GM23338 (cell line): Measurements from ENCODE around the gene AK3. TPM values are rescaled to one million over a fixed set of nuclear protein-coding genes. Genes with fewer than 3 reads are reported as not detected.

ENCODE experiments used
- ATAC-seq: fragments of 200-7000 bp; cut with Tn5 transposase; 3 replicates; pipeline ENCODE4 v1.9.1; 2020
- DNase-seq: peaks from one replicate; pipeline ENCODE4 v3.0.0-alpha.2; 2015; ENCODE audit warnings: low spot score
- H2AFZ ChIP-seq: fragments of 200-600 bp; sonication (generic); 2 replicates; pipeline ENCODE4 v1.8.0; 2016; ENCODE audit warnings: antibody characterized with exemption, mild to moderate bottlenecking, moderate library complexity
- H3F3A ChIP-seq: fragments of 200-600 bp; sonication (generic); replicated peaks from 2 replicates; pipeline ENCODE4 v1.8.0; 2017; ENCODE audit warnings: antibody characterized with exemption, mixed run types, low read depth
- H3K27ac ChIP-seq: fragments of 200-600 bp; sonication (generic); 2 replicates; pipeline ENCODE4 v1.6.1; 2016; ENCODE audit warnings: low read depth
- H3K27me3 ChIP-seq: fragments of 200-600 bp; sonication (generic); 2 replicates; pipeline ENCODE4 v1.8.0; 2016; ENCODE audit warnings: mild to moderate bottlenecking, mixed run types, moderate library complexity; ENCODE audit not compliant: insufficient read depth
- H3K36me3 ChIP-seq: fragments of 200-600 bp; sonication (generic); 2 replicates; pipeline ENCODE4 v1.8.0; 2016; ENCODE audit warnings: mild to moderate bottlenecking; ENCODE audit not compliant: insufficient read depth
- H3K4me1 ChIP-seq: fragments of 200-600 bp; sonication (generic); 2 replicates; pipeline ENCODE4 v1.8.0; 2016; ENCODE audit warnings: mild to moderate bottlenecking, moderate library complexity; ENCODE audit not compliant: insufficient read depth
- H3K4me2 ChIP-seq: fragments of 200-600 bp; sonication (generic); 2 replicates; pipeline ENCODE4 v1.7.1; 2017; ENCODE audit warnings: mixed run types
- H3K4me3 ChIP-seq: fragments of 200-600 bp; sonication (generic); 2 replicates; pipeline ENCODE4 v1.6.1; 2016; ENCODE audit warnings: mixed run types
- H3K79me2 ChIP-seq: fragments of 200-600 bp; sonication (generic); replicated peaks from 2 replicates; pipeline ENCODE4 v1.8.0; 2017; ENCODE audit warnings: mild to moderate bottlenecking; ENCODE audit not compliant: insufficient read depth
- H3K9me2 ChIP-seq: fragments of 200-600 bp; sonication (generic); 2 replicates; pipeline ENCODE4 v1.8.0; 2017; ENCODE audit not compliant: insufficient read depth
- H4K20me1 ChIP-seq: fragments of 200-600 bp; sonication (generic); replicated peaks from 2 replicates; pipeline ENCODE4 v1.8.0; 2017; ENCODE audit warnings: mild to moderate bottlenecking; ENCODE audit not compliant: insufficient read depth
- H3K27ac Mint-ChIP-seq: 2 replicates; pipeline ENCODE4 v1.8.0; 2020; ENCODE audit warnings: inconsistent platforms, mild to moderate bottlenecking, moderate library complexity, mixed read lengths
- H3K27me3 Mint-ChIP-seq: 3 replicates; pipeline ENCODE4 v1.8.0; 2022; ENCODE audit warnings: low read depth, mild to moderate bottlenecking, moderate library complexity, mixed read lengths, inconsistent platforms; ENCODE audit not compliant: insufficient read depth, poor library complexity
- H3K36me3 Mint-ChIP-seq: 3 replicates; pipeline ENCODE4 v1.8.0; 2021; ENCODE audit warnings: low read depth, mild to moderate bottlenecking, inconsistent platforms, moderate library complexity, mixed read lengths
- H3K4me1 Mint-ChIP-seq: 3 replicates; pipeline ENCODE4 v1.8.0; 2020; ENCODE audit warnings: mild to moderate bottlenecking, inconsistent platforms, mixed read lengths
- H3K4me3 Mint-ChIP-seq: 3 replicates; pipeline ENCODE4 v1.8.0; 2021; ENCODE audit warnings: moderate library complexity, mild to moderate bottlenecking, inconsistent platforms, mixed read lengths
- H3K9me3 Mint-ChIP-seq: 3 replicates; pipeline ENCODE4 v1.8.0; 2020; ENCODE audit warnings: moderate library complexity, mild to moderate bottlenecking, inconsistent platforms, mixed read lengths
- CTCF ChIP-seq, 2 experiments: fragments of 200-600 bp in 1 of 2; sonication (generic) in 1 of 2; conservative IDR thresholded peaks; 2 replicates each; pipeline versions ENCODE4 v1.5.1 to v1.6.1; 2016 to 2017; ENCODE audit warnings: antibody characterized with exemption in 2 of 2, low read depth in 2 of 2, mild to moderate bottlenecking in 2 of 2, moderate library complexity in 1 of 2
- EZH2 ChIP-seq: fragments of 200-600 bp; sonication (generic); IDR thresholded peaks from one replicate; pipeline ENCODE4 v1.8.0; 2017; ENCODE audit warnings: antibody characterized with exemption, mild to moderate bottlenecking, low read depth; ENCODE audit not compliant: unreplicated experiment
- EZH2phosphoT487 ChIP-seq: fragments of 200-600 bp; sonication (generic); IDR thresholded peaks from one replicate; pipeline ENCODE4 v1.8.1; 2018; ENCODE audit warnings: antibody characterized with exemption; ENCODE audit not compliant: unreplicated experiment
- JUNB ChIP-seq: IDR thresholded peaks from one replicate; pipeline ENCODE4 v1.6.1; 2016; ENCODE audit warnings: antibody characterized with exemption; ENCODE audit not compliant: unreplicated experiment
- POLR2AphosphoS5 ChIP-seq: IDR thresholded peaks from 2 replicates; pipeline ENCODE4 v1.6.1; 2016; ENCODE audit warnings: antibody characterized with exemption, low read depth
- REST ChIP-seq: IDR thresholded peaks from one replicate; pipeline ENCODE4 v1.6.1; 2018; ENCODE audit warnings: antibody characterized with exemption; ENCODE audit not compliant: unreplicated experiment
- STAT1 ChIP-seq: IDR thresholded peaks from one replicate; pipeline ENCODE4 v1.6.1; 2016; ENCODE audit warnings: antibody characterized with exemption; ENCODE audit not compliant: unreplicated experiment
- ZNF114 ChIP-seq: fragments of 250-450 bp; sonication (Bioruptor Pico); IDR thresholded peaks from 2 replicates; pipeline ENCODE4 v1.5.0; 2020; ENCODE audit warnings: mild to moderate bottlenecking, moderate library complexity
- ZNF331 ChIP-seq: fragments of 250-450 bp; sonication (Bioruptor Pico); IDR thresholded peaks from 2 replicates; pipeline ENCODE4 v1.5.0; 2020; ENCODE audit warnings: low read depth, mild to moderate bottlenecking, moderate library complexity
- polyA plus RNA-seq: library from polyadenylated mRNA; unstranded; fragments of >200 nt; fragmentation: Nextera tagmentation; extraction: Ambion mirVana; gene quantifications from 2 replicates; pipeline ENCODE4 v1.2.1, GENCODE V29; 2016
- total RNA-seq: library from RNA; depleted of rRNA; stranded (reverse); fragments of >200 nt; shearing (Covaris generic); gene quantifications from 2 replicates; pipeline ENCODE4 v1.2.3, GENCODE V29; 2014

Gene AK3
- total and polyA plus RNA-seq, 2 experiments from 2014 or later = 30.1 to 40.2 TPM

GRCh38 chr9:4689021-4689420 lies 52.0 kb downstream of the AK3 start (continued):
- TF ChIP-seq JUNB (no peak), ZNF114 (CRISPR knock-in tag) (no peak), POLR2AphosphoS5 (no peak)

- peaks cover 2% of the 10 kb centered on the region; the same call in 2 of the 3 replicates for H3K4me1 Mint-ChIP-seq
- H3K4me3 ChIP-seq = no peak overlapping the region
- H3F3A ChIP-seq = no peaks in the 10 kb centered on the region
- no peak overlapping the region for H3K4me2 ChIP-seq
- H3K4me3 Mint-ChIP-seq = no peak overlapping the region
- H3K79me2 ChIP-seq = peaks cover 41% of the 10 kb centered on the region
- H3K9me3 Mint-ChIP-seq = no peaks in the 10 kb centered on the region
- H3K27me3 ChIP-seq = no peaks in the 10 kb centered on the region
- no peak overlapping the region for H3K27ac Mint-ChIP-seq
- DNase-seq (no peak), ATAC-seq (no peak)
- no peak overlapping the region for H3K27ac ChIP-seq
- peaks cover 4% of the 10 kb centered on the region; the same call in 1 of the 2 replicates for H3K4me1 ChIP-seq
- no peak overlapping the region for H2AFZ ChIP-seq
- peaks cover 2% of the 10 kb centered on the region for H3K27me3 Mint-ChIP-seq
- peaks cover 5% of the 10 kb centered on the region for H4K20me1 ChIP-seq
- no peaks in the 10 kb centered on the region for H3K9me2 ChIP-seq
- TF ChIP-seq EZH2 = no peak
- no peak for TF ChIP-seq EZH2phosphoT487
- no peak for TF ChIP-seq POLR2AphosphoS5
- no peak for TF ChIP-seq CTCF (conservative IDR thresholded peaks at IDR 0.05; ENCODE audit: low read depth in 2 of 2)
- TF ChIP-seq ZNF331 (CRISPR knock-in tag) = no peak
- no peak for TF ChIP-seq REST
- H3K36me3 ChIP-seq = peaks cover 4% of the 10 kb centered on the region; the same call in 1 of the 2 replicates
- peaks cover 24% of the 10 kb centered on the region; the same call in 2 of the 3 replicates for H3K36me3 Mint-ChIP-seq
These were observed 54.4 kb downstream of the AK3 start for GRCh38 chr9:4686584-4686983.

- Mint-ChIP-seq H3K36me3 (peaks cover 20% of the 10 kb centered on the region; the same call in 2 of the 3 replicates), H3K4me1 (peaks cover 2% of the 10 kb centered on the region; the same call in 2 of the 3 replicates), H3K27ac (no peak overlapping the region), H3K9me3 (no peaks in the 10 kb centered on the region), H3K27me3 (no peaks in the 10 kb centered on the region), H3K4me3 (no peak overlapping the region)
- Histone ChIP-seq H4K20me1 (peaks cover 3% of the 10 kb centered on the region), H3K4me3 (no peak overlapping the region), H3K4me2 (no peak overlapping the region), H3F3A (no peaks in the 10 kb centered on the region), H3K79me2 (peaks cover 42% of the 10 kb centered on the region), H2AFZ (no peak overlapping the region), H3K4me1 (peaks cover 4% of the 10 kb centered on the region; the same call in 1 of the 2 replicates), H3K36me3 (peaks cover 4% of the 10 kb centered on the region; the same call in 1 of the 2 replicates), H3K27me3 (no peaks in the 10 kb centered on the region), H3K27ac (no peak overlapping the region), H3K9me2 (no peaks in the 10 kb centered on the region)
- TF ChIP-seq STAT1 = no peak
- TF ChIP-seq EZH2 = no peak
- no peak for TF ChIP-seq POLR2AphosphoS5
- no peak for TF ChIP-seq JUNB
- no peak for TF ChIP-seq ZNF114 (CRISPR knock-in tag)
- DNase-seq (no peak), ATAC-seq (no peak)
These were observed 54.9 kb downstream of the AK3 start for GRCh38 chr9:4686112-4686511.
